Activated CD4-positive, CD25-positive, alpha-beta regulatory T cell treated with anti-CD3 and anti-CD28 coated beads, Interleukin-2, amount 50 U/mL, for 16 hours (primary cell): ENCODE measurements around the gene MSH4.
"Not testable (repeated sequence)": the region's sequence is repeated elsewhere in the genome, so short reads cannot be mapped to it uniquely, and the experiment has no call there.

Experiments used
- DNase-seq: peaks from one replicate; pipeline ENCODE4 v3.0.0-alpha.2; 2020; ENCODE audit warnings: low read depth, low spot score

MSH4 gene

GRCh38 chr1:75932304-75932703, 135.6 kb downstream of the MSH4 start, which contains the start of gene ASB17:
Gene ASB17 (minus strand): TSS chr1:75932404. CDS start chr1:75932291, 113 bp downstream.
- no peak for DNase-seq

DNA sequence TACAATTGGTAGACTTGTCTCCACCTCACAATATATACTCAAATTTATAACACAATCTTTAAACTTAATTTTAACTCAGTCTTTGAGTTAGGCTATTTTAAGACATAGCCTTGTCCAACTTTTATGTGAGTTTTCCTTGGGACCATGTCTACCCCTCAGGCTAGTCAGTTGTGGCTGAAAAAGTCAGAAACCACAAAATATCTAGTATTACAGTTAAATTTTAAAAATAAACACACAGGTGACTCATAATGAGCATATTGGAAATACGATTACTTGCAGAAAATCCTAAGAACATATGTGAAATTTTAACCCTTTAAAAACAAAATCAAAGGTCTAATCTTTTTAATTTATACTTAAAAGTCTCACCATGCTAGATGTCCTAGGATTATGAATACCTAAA, 140.4 kb downstream of the MSH4 start:
- DNase-seq: no peak

- not testable (repeated sequence) for DNase-seq
These were observed 146.4 kb downstream of the MSH4 start for GRCh38 chr1:75943037-75943436.

DNA sequence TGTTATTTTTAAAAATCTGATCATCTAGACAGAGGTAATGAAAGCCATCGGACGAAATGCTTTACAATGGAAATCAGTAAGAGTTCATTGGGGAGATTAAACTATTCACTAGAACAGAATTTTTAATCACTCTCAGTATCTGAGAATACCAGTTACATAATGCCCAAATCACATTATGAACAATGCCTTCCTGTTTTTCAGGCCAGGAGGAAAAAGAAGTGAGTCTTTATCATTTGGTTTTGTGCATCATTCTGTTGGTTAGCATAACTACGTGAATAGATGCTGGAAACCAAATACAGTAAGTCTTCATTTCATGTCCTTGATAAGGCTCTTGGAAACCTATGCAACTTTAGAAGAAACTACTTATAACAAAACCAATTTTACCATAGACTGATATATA, 153.5 kb downstream of the MSH4 start:
- no peak for DNase-seq

DNA sequence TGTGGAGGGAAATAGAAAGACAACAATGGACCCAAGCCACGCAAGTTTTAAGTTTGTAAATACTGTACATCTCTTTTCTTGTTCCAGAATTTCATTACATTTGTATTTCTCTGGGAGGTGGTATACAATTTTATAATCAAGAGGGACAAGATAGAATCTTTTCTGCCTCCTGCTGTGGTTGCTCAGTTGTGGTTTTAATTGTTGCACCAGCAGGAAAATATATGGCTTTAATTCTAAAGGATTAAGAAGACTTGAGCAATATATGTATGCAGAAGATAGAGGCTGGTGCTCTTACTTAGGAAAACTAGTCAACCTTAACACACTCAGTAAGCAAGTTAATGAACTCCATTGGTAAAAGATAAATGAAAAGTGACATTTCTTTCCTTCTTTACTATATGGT, 155.3 kb downstream of the MSH4 start:
- no peak for DNase-seq

GRCh38 chr1:75953461-75953860, 156.8 kb downstream of the MSH4 start:
- DNase-seq: no peak

- DNase-seq: no peak
These were observed 157.9 kb downstream of the MSH4 start for GRCh38 chr1:75954586-75954985.
